ENCODE data around the gene ZNF239. TPM values are rescaled to one million over a fixed set of nuclear protein-coding genes. Genes with fewer than 3 reads are reported as not detected.

The ZNF239 gene
- 2.0 to 2.8 TPM (median 2.4 TPM) in 5 replicates for total RNA-seq (2022; extraction: Qiagen RNA extraction; ENCODE audit: low read depth)

GRCh38 chr10:43574001-43574892, at the start of gene ZNF239:
ZNF239 (minus strand) TSS chr10:43574616; CDS start chr10:43558079, 16,537 bp downstream.

GRCh38 chr10:43606323-43607198, 32.1 kb upstream of the ZNF239 start, which contains the start of gene ZNF485:
ZNF485 (plus strand) TSS chr10:43606438; CDS start chr10:43607051, 613 bp downstream.

Other genes with a start within 250 kb of the ZNF239 start
- gene FXYD4, start 203.0 kb downstream of the ZNF239 start, total RNA-seq (2022; extraction: Qiagen RNA extraction; ENCODE audit: low read depth) = not detected in 5 replicates
- gene HNRNPF, start 165.4 kb downstream of the ZNF239 start, total RNA-seq (2022; extraction: Qiagen RNA extraction; ENCODE audit: low read depth) = 261 to 359 TPM (median 342 TPM) in 5 replicates
- gene ZNF487, start 137.5 kb downstream of the ZNF239 start, total RNA-seq (2022; extraction: Qiagen RNA extraction; ENCODE audit: low read depth) = 3.2 to 7.1 TPM (median 6.9 TPM) in 5 replicates
- gene ZNF485, start 31.8 kb upstream of the ZNF239 start, total RNA-seq (2022; extraction: Qiagen RNA extraction; ENCODE audit: low read depth) = 1.4 to 2.4 TPM (median 1.8 TPM) in 5 replicates
- gene ZNF32, start 74.3 kb upstream of the ZNF239 start, total RNA-seq (2022; extraction: Qiagen RNA extraction; ENCODE audit: low read depth) = 15.8 to 17.7 TPM (median 16.5 TPM) in 5 replicates